Stimulated activated CD4-positive, alpha-beta T cell treated with anti-CD3 and anti-CD28 coated beads, Interleukin-2, amount 100 ng/mL, for 24 hours (primary cell): ENCODE data around the gene HP1BP3.

Source experiments
- DNase-seq, 2 donors: peaks; one replicate each; pipeline ENCODE4 v3.0.0-alpha.2; 2020

Gene HP1BP3

DNA sequence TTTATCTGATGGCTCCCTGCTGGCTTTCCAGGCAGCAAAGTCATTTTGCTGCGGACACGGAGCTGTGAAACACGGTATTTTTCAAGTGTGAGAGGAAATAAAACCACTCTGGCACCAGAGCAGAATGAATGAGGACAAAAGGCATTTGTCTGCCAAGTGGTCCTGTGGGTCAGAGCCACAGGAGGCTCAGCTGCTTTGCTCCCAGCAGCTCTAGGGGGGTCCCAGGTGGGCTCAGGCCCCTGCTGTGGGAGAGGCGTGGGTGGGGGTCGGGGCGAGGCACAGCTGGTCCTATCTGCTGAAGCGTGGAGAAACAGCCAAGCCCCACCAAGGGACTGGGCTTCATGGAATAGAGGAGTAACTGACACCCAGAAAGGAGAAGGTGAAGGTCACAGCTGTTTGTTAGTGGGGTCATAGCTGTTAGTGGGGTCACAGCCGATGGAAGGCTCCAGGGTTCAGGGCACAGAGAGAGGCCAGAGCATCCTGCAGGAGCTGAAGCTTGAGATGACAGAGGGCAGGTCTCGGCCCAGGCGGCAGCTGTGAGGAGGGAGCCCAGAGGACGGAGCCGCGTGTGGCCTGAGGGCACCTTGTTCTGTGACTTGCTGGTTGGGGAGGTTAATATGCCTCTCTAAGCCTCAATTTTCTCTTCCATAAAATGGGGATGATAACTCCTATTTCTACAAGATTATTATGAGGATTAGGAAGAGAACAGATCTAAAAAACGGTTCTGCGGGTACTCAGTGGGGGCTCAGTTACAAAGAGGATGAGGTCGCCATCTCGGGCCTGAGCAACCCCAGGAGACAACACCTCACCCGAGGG lies 76.4 kb downstream of the HP1BP3 start:
- DNase-seq = no peak

- no peak for DNase-seq
Measured at GRCh38 chr1:20709868-20710267, 77.2 kb downstream of the HP1BP3 start.

DNA sequence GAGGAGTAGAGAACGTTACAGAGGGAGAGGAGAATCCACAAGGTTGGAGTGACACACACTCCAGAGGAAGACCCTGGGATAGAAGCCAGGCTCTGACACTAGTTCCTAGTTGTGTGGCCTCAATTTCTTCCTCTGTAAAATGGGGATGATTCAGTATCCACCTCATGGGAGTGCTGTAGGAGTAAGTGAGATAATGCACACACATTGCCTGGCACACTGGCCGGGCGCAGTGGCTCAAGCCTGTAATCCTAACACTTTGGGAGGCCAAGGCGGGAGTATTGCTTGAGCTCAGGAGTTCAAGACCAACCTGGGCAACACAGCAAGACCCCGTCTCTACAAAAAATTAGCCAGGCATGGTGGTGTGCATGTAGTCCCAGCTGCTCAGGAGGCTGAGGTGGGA lies 78.2 kb downstream of the HP1BP3 start:
- no peak for DNase-seq

DNA sequence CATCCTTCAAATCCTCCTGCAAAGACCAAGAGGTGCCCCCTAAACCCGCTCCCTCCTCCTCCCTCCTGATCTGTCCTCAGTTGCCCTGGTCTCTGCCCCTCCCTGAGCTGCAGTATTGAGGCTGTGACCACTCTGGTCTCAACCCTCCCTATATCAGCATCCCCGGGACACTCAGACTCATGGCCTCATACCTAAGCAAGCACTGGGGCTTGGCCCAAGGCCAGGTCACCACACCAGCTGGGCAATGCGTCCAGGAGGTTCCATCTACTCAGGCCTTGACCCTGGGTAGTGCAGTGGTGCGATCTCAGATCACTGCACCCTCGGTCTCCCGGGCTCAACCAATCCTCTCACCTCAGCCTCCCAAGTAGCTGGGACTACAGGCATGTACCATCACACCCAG lies 79.0 kb downstream of the HP1BP3 start:
- DNase-seq = no peak

GRCh38 chr1:20706841-20707240 lies 80.3 kb downstream of the HP1BP3 start:
- no peak for DNase-seq

GRCh38 chr1:20705203-20705755 lies 81.8 kb downstream of the HP1BP3 start:
- no peak for DNase-seq

- DNase-seq = no peak
Measured at GRCh38 chr1:20704390-20705202, 82.5 kb downstream of the HP1BP3 start.

DNA sequence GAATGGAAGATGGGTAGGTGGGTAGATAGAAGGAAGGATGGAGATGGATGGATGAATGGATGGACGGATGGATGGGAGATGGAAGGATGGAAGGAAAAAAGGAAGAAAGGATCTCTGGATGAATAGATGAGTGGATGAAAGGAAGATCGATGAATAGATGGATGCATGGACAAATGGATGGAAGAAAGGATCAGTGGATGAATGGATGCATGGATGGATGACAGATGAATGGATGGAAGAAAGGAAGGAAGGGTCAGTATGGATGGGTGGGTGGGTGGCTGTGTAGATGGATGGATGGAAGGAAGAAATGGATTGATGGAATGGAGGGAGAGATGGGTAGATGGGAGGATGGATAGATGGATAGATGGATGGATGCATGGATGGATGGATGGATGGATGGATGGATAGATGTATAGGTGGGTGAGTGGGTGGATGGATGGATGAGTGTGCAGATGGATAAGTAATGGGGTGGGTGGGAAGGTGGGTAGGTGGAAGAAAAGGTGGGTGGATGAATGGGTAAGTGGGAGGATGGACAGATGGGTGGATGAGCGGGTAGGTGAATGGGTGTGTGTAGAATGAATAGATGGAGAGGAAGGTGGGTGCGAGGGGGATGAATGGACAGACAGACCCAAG lies 83.9 kb downstream of the HP1BP3 start:
- no peak for DNase-seq

DNA sequence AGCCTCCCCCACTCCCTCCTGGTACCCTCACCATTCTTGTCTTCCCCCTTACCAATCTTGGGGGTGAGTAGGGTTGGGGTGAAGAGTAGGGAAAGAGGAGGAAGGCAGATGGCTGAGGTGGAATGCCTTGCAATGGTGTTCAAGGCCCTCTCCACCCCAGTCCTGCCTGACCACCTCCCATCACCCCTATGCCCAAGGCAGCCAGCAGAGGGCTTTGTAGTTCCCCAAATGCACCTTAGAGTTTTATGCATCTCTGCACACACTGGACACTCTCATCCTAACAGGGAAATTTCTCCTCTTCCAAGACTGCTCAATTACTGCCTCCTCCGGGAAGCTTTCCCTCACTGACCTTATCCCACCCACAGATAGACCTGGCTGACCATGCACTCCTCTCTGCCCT lies 84.7 kb downstream of the HP1BP3 start:
- no peak for DNase-seq

DNA sequence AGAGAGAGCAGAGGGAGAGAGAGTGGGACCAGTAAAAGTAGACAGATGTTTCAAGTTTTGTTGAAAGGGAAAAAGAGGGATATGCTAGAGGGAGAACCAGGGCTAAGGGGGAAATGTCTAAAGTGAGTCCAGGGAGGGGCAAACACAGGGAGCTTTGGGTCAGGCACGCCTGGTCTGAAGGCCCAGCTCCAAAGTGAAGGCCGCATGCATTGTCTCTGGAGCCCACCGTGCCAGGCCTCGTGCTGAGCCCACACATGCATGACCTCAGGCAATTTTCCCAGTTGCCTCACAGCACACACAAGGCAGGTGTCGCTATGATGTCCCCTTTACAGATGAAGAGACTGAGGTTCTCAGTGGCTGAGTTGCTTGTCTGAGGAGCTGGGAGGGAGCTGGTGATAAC lies 85.3 kb downstream of the HP1BP3 start:
- no peak for DNase-seq

- DNase-seq = no peak
Measured at GRCh38 chr1:20701446-20701845, 85.7 kb downstream of the HP1BP3 start.

DNA sequence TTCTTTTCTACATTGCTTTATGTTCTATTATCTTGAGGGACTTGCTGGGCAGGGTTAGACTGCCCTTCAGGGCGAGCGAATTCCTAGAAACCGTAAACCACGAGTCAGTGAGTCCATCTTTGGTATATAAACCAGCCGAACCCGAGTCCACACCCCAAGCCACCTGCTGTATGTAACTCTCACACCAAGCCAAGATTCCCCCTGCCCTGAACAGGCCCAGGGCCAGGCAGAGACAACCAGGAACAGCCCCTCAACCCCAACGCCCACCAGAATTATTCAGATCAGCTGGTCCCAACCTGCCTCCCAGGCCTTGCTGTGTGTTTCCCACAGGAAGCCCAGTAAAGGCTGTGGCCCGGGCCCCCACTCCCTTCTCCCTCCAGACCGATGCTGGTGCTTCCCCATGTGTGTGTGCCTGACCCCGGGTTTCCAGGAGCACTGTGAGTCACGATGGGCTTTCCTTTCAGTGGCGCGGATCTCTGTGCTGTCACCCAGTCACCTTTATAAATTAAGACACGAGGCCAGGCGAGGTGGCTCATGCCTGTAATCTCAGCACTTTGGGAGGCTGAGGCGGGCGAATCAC lies 86.4 kb downstream of the HP1BP3 start:
- DNase-seq = no peak

- DNase-seq = no peak
Measured at GRCh38 chr1:20699558-20699957, 87.5 kb downstream of the HP1BP3 start.

GRCh38 chr1:20698195-20698910 lies 88.8 kb downstream of the HP1BP3 start:
- no peak for DNase-seq

- no peak for DNase-seq
Measured at GRCh38 chr1:20697563-20697962, 89.5 kb downstream of the HP1BP3 start.

DNA sequence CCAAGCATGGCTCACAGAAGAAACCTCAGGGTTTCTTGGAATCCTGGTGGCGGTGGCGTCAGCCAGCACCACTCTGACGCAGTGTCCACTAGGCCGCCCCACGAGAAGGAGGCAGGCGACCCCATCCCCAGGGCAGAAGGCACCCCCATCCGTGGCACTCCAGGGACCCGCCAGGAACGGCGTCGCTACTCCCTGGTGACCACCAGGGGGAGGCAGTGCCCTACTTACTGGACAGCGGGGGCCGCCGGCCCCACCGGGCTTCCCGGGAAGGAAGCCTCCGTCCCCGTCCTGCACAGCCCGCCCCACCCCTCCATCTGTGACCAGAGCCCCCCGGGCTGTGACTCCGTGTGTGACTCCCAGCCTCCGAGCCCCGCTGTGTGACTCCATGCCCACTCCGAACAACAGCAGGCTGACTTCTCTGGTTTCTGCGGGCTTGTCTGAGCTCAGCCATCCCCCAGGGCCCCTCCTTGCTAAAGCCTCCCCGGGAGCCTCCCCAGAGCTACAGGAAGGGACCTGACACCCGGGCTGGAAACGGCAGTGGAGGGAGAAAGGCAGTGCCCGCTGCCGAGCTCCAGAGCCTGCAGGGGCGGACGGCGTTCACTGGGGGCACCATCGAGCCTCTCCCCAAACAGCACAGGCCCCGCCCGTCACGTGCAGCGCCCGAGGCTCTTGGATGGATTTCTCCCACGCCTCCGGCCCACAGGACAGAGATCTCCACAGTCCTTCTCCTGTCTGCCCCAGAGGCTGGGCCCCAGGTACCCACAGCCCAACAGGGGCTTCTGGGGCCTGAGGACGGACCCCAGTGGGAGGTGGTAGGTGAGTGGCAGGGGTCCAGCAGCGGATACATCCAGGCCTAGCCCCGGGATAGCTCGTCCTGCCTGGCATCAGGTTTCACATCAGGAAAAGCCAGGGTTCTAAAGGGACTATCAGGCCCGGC lies 90.4 kb downstream of the HP1BP3 start:
- DNase-seq = peak; percentile 79 to 80

- DNase-seq = no peak
Measured at GRCh38 chr1:20695515-20695914, 91.6 kb downstream of the HP1BP3 start.

- DNase-seq = no peak
Measured at GRCh38 chr1:20693623-20694022, 93.5 kb downstream of the HP1BP3 start.
